GM23248 (cell line): ENCODE data around the gene NPAS3. TPM values are rescaled to one million over a fixed set of nuclear protein-coding genes. Genes with fewer than 3 reads are reported as not detected.
A peak's percentile ranks its signal among the peaks of the same experiment; 100 is the strongest.

Experiments
- DNase-seq: peaks from one replicate; pipeline ENCODE4 v3.0.0-alpha.2; 2015
- H2AFZ ChIP-seq: fragments of 200-600 bp; sonication (generic); 2 replicates; pipeline ENCODE4 v1.6.1; 2016; ENCODE audit warnings: antibody characterized with exemption
- H3F3A ChIP-seq: fragments of 200-600 bp; sonication (generic); 2 replicates; pipeline ENCODE4 v1.6.1; 2016; ENCODE audit warnings: mild to moderate bottlenecking, antibody characterized with exemption, mixed run types; ENCODE audit not compliant: insufficient read depth
- H3K27ac ChIP-seq: fragments of 200-600 bp; sonication (generic); 2 replicates; pipeline ENCODE4 v1.5.1; 2016; ENCODE audit warnings: mild to moderate bottlenecking
- H3K27me3 ChIP-seq: fragments of 200-600 bp; sonication (generic); replicated peaks from 2 replicates; pipeline ENCODE4 v1.6.1; 2016; ENCODE audit warnings: mild to moderate bottlenecking; ENCODE audit not compliant: insufficient read depth
- H3K36me3 ChIP-seq: fragments of 200-600 bp; sonication (generic); 2 replicates; pipeline ENCODE4 v1.6.1; 2016; ENCODE audit warnings: low read depth, mild to moderate bottlenecking
- H3K4me1 ChIP-seq: fragments of 200-600 bp; sonication (generic); 2 replicates; pipeline ENCODE4 v1.6.1; 2016; ENCODE audit warnings: mild to moderate bottlenecking; ENCODE audit not compliant: insufficient read depth
- H3K4me2 ChIP-seq: fragments of 200-600 bp; sonication (generic); one replicate; pipeline ENCODE4 v1.6.1; 2016; ENCODE audit warnings: mild to moderate bottlenecking; ENCODE audit not compliant: unreplicated experiment
- H3K4me3 ChIP-seq: fragments of 200-600 bp; sonication (generic); 2 replicates; pipeline ENCODE4 v1.5.1; 2016; ENCODE audit warnings: mild to moderate bottlenecking
- H3K79me2 ChIP-seq: fragments of 200-600 bp; sonication (generic); 2 replicates; pipeline ENCODE4 v1.6.1; 2016; ENCODE audit warnings: mild to moderate bottlenecking; ENCODE audit not compliant: insufficient read depth
- H3K9ac ChIP-seq: fragments of 200-600 bp; sonication (generic); 2 replicates; pipeline ENCODE4 v1.6.1; 2016; ENCODE audit warnings: mild to moderate bottlenecking
- H3K9me2 ChIP-seq: fragments of 200-600 bp; sonication (generic); 2 replicates; pipeline ENCODE4 v1.6.1; 2016; ENCODE audit warnings: mixed run types, mild to moderate bottlenecking, moderate library complexity; ENCODE audit not compliant: insufficient read depth
- H3K9me3 ChIP-seq: fragments of 200-600 bp; sonication (generic); one replicate; pipeline ENCODE4 v1.6.1; 2017; ENCODE audit warnings: low read depth
- H4K20me1 ChIP-seq: fragments of 200-600 bp; sonication (generic); 2 replicates; pipeline ENCODE4 v1.6.0; 2016; ENCODE audit not compliant: insufficient read depth
- EZH2 ChIP-seq: fragments of 200-600 bp; sonication (generic); IDR thresholded peaks from 2 replicates; pipeline ENCODE4 v1.6.1; 2018; ENCODE audit warnings: antibody characterized with exemption, mild to moderate bottlenecking; ENCODE audit not compliant: insufficient read depth, poor library complexity, severe bottlenecking
- EZH2phosphoT487 ChIP-seq: fragments of 200-600 bp; sonication (generic); IDR thresholded peaks from 2 replicates; pipeline ENCODE4 v1.6.1; 2018; ENCODE audit warnings: antibody characterized with exemption, moderate library complexity, mild to moderate bottlenecking, low read depth; ENCODE audit not compliant: insufficient read depth
- WGBS, 2 experiments: methylation state at CpG; one replicate each; pipeline ENCODE4 v1.1.6; 2015 to 2017; ENCODE audit warnings: low lambda C conversion rate in 2 of 2, low coverage in 1 of 2; ENCODE audit errors: missing lambda C conversion rate in 2 of 2; 5-methylcytosine and 5-hydroxymethylcytosine counted together
- in situ Hi-C: fragments of 300-500 bp; cut with MboI; formaldehyde crosslinking; loops from 2 replicates; pipeline ENCODE4 v1.15.0; 2020
- polyA plus RNA-seq: library from polyadenylated mRNA; unstranded; fragments of >200 nt; fragmentation: Nextera tagmentation; extraction: Ambion mirVana; gene quantifications from 2 replicates; pipeline ENCODE4 v1.2.1, GENCODE V29; 2016
- total RNA-seq: library from RNA; depleted of rRNA; stranded (reverse); fragments of >200 nt; shearing (Covaris generic); gene quantifications from 2 replicates; pipeline ENCODE4 v1.2.3, GENCODE V29; 2014

The NPAS3 gene
- total and polyA plus RNA-seq, 2 experiments from 2014 or later, result 0.65 TPM; not detected in 1

DNA sequence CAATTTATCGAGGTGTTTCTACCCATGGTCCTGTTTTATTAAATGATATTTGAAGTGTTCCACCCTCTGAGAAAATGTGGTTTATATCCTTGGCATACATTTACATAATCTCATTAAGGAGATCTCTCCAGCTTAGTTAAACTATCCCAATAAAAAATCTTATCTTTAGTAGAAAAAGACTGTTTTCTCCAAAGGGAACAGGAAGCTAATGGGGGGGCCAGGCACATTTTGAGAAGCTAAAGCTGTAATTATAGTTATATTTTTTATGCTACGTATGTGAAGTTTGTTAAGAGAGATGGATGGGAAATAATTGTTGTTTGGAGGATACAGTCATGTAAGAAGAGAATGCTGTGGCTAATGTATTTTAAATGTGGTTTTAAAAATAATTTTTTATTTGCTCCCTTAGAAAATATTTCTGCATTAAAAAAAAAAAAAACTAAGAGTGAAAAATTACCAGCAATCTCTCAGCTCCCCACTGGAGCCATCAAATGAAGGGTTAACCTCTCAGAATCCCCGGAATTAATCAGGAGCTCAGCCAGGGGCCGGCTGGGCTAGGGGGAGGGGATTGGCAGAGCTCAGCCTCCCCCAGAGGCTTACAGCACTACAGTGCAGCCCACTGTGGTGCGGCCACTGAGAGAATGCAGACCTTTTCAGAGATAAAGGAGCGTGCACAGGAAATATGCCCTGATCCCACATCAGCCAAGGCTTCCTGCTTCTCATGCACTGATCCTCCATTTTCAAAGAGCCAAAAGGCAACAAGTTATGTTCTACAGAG lies 826.4 kb downstream of the NPAS3 start:
- no peak overlapping the region for H3K4me2 ChIP-seq
- no peak overlapping the region for H3K9ac ChIP-seq
- TF ChIP-seq EZH2, result no peak
- TF ChIP-seq EZH2phosphoT487, result no peak
- 56 to 68% methylated on average over 6 of the region's 6 CpGs for WGBS, 2 experiments
- H2AFZ ChIP-seq, result no peak overlapping the region
- no peaks in the 10 kb centered on the region for H4K20me1 ChIP-seq
- no peak overlapping the region for H3K27ac ChIP-seq
- DNase-seq, result no peak
- H3F3A ChIP-seq, result peaks cover 13% of the 10 kb centered on the region
- no peak overlapping the region for H3K4me3 ChIP-seq
- H3K79me2 ChIP-seq, result no peaks in the 10 kb centered on the region
- no peaks in the 10 kb centered on the region for H3K9me2 ChIP-seq
- H3K4me1 ChIP-seq, result peaks cover 15% of the 10 kb centered on the region
- H3K27me3 ChIP-seq, result no peaks in the 10 kb centered on the region
- no peaks in the 10 kb centered on the region for H3K36me3 ChIP-seq
- in situ Hi-C loops, result no loop called here
- H3K9me3 ChIP-seq, result no peaks in the 10 kb centered on the region

DNA sequence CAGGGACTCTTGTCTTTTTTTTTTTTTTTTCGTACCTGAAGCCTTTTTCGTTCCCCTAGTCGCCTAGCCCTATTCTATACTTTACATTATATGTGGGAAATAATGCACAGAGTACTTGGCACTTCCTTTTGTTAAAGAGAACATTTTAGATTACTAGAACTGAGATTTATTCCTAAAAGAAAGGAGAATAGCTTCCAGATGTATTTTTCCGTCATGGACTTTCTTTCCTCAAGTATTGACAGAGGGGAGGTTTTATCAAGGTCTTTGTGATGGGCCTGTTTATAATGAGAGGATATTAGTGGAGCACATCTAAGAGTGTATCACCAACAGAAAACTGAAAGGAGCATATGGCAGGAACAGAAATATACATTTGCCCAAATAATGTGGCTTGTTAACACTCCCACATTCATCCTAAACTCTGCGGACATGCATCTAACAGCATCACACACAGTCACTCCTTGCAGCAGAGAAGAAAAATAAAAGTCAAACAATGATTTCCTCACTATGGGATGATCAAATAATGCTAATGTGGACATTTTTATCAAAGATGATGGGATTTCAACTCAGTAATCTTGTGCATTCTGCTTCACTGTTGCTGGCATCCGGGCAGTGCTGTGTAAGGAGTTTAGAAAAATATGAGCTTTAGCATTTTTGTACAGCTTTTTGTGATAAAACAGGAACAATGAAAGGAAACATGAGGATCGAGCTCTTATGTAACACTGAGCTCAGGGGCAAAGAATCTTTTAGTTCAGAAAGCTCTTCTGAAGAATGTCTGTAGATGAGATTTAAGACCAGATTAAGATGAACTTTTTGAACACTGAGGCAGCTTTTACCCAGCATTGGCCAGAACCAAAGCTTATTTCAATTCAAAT lies 829.1 kb downstream of the NPAS3 start:
- peak overlapping the region; percentile 7 for H3K4me2 ChIP-seq
- peak overlapping the region; percentile 18; the same call in 1 of the 2 replicates for H2AFZ ChIP-seq
- peaks cover 15% of the 10 kb centered on the region for H3K4me1 ChIP-seq
- no peak overlapping the region for H3K9ac ChIP-seq
- DNase-seq, result peak; percentile 44
- H3K4me3 ChIP-seq, result no peak overlapping the region
- no peaks in the 10 kb centered on the region for H3K36me3 ChIP-seq
- H4K20me1 ChIP-seq, result no peaks in the 10 kb centered on the region
- H3F3A ChIP-seq, result peaks cover 13% of the 10 kb centered on the region
- H3K79me2 ChIP-seq, result no peaks in the 10 kb centered on the region
- in situ Hi-C loops, result no loop called here
- TF ChIP-seq EZH2phosphoT487, result no peak
- TF ChIP-seq EZH2, result no peak
- H3K9me2 ChIP-seq, result no peaks in the 10 kb centered on the region
- H3K27ac ChIP-seq, result peak overlapping the region; percentile 0; the same call in 1 of the 2 replicates
- H3K27me3 ChIP-seq, result no peaks in the 10 kb centered on the region
- WGBS, 2 experiments, result 73 to 76% methylated on average over 7 of the region's 7 CpGs
- no peaks in the 10 kb centered on the region for H3K9me3 ChIP-seq

DNA sequence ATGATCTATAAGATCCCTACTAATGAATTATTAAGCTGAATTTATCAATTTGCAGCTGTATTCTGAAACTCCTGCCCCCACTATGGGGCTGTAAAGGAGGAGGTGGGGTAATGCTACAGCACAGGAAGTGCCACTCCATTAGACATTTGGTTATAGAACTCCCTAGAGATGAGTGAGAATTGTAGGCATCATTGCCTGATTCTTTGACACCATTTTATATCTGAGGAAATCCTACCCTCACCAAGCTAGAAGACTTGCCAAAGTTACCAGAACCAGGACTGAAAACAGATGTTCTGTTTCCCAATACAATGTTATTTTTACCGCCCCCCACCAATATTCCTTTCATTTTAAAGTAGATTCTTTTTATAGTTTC lies 829.8 kb downstream of the NPAS3 start:
- H3K4me1 ChIP-seq, result peaks cover 15% of the 10 kb centered on the region
- in situ Hi-C loops, result no loop called here
- H3K27ac ChIP-seq, result peak overlapping the region; percentile 0; the same call in 1 of the 2 replicates
- H3K4me2 ChIP-seq, result peak overlapping the region; percentile 7
- no peak overlapping the region for H3K4me3 ChIP-seq
- no peaks in the 10 kb centered on the region for H3K27me3 ChIP-seq
- H3K9me2 ChIP-seq, result no peaks in the 10 kb centered on the region
- no peaks in the 10 kb centered on the region for H3K79me2 ChIP-seq
- peaks cover 13% of the 10 kb centered on the region for H3F3A ChIP-seq
- H3K9me3 ChIP-seq, result no peaks in the 10 kb centered on the region
- TF ChIP-seq EZH2phosphoT487, result no peak
- TF ChIP-seq EZH2, result no peak
- peak; percentile 32 for DNase-seq
- H2AFZ ChIP-seq, result peak overlapping the region; percentile 18; the same call in 1 of the 2 replicates
- no peaks in the 10 kb centered on the region for H4K20me1 ChIP-seq
- H3K36me3 ChIP-seq, result no peaks in the 10 kb centered on the region
- WGBS, 2 experiments, result 57 to 67% methylated on average over 1 of the region's 1 CpG
- no peak overlapping the region for H3K9ac ChIP-seq

DNA sequence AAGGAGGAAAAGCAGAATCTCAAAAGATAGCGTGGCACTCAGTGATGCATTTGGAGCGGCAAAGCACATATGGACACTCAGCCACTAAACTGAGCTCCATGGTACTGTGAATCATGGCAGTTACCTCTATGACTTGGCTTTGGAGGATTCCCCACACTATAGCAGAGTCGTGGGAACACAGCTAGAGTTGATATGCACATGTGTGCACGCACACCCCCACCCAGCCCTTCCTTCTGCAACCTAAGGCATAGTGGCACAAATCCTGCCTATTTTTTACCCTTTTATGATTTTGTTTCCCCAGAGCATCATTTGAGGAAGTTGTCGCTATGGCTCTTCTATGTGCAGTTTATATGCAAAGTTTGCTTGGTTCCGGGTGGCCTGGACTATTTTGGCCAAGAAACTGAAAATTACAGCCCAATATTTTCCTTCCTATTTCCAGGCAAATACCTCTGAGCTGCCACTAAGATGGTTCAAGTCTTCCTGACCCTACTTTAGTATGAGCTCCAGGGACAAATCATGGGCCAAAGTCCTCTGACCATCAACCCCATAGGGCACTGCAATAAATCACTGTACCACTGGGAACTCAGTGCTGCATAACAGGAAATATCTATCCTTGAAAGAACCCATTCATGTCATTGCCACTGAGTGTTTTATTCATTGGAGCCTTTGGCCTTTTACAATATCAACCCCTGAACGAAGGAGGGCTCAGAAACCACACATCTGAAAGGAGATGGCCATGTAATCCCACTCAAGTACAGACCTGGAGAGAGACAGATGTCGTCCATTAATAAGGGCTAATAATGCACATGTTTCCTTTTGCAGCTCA lies 834.7 kb downstream of the NPAS3 start:
- H2AFZ ChIP-seq, result no peak overlapping the region
- H3K27me3 ChIP-seq, result no peaks in the 10 kb centered on the region
- no peak overlapping the region for H3K9ac ChIP-seq
- 89 to 91% methylated on average over 8 of the region's 8 CpGs for WGBS, 2 experiments
- no peaks in the 10 kb centered on the region for H3K79me2 ChIP-seq
- no peaks in the 10 kb centered on the region for H4K20me1 ChIP-seq
- H3K4me1 ChIP-seq, result peaks cover 13% of the 10 kb centered on the region
- no peak overlapping the region for H3K4me3 ChIP-seq
- TF ChIP-seq EZH2phosphoT487, result no peak
- no peak for TF ChIP-seq EZH2
- in situ Hi-C loops, result no loop called here
- no peaks in the 10 kb centered on the region for H3K9me3 ChIP-seq
- H3K36me3 ChIP-seq, result no peaks in the 10 kb centered on the region
- H3F3A ChIP-seq, result peaks cover 5% of the 10 kb centered on the region
- no peak overlapping the region for H3K27ac ChIP-seq
- no peak overlapping the region for H3K4me2 ChIP-seq
- no peak for DNase-seq
- no peaks in the 10 kb centered on the region for H3K9me2 ChIP-seq
